VCaP (cell line): Measurements from ENCODE around the gene DCAF11.

Experiments
- H3K27ac ChIP-seq: fragments of 450-650 bp; 2 replicates; pipeline ENCODE4 v1.5.1; 2017
- TF ChIP-seq, protein P1 (sequence below): fragments of 450-650 bp; conservative IDR thresholded peaks from 2 replicates; pipeline ENCODE4 v1.5.1; 2017; ENCODE audit warnings: mild to moderate bottlenecking, moderate library complexity

The DCAF11 gene

DNA sequence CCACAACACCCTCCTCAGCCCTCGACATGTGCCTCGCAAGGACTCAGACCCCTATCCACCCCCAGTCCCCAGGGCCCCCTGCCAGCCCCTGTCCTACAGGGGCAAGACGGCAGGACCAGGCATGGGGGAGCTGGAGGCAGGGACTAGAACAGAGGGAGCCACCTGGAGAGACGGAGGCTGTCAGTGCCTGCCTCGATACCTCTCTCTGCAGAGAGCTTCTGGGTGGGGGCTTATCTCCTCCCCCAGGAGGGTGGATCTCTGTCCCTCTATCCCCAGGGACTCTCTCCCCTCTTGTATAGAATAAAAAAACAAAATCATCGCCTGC is 45.2 kb upstream of the DCAF11 start:
- TF ChIP-seq, protein P1, sequence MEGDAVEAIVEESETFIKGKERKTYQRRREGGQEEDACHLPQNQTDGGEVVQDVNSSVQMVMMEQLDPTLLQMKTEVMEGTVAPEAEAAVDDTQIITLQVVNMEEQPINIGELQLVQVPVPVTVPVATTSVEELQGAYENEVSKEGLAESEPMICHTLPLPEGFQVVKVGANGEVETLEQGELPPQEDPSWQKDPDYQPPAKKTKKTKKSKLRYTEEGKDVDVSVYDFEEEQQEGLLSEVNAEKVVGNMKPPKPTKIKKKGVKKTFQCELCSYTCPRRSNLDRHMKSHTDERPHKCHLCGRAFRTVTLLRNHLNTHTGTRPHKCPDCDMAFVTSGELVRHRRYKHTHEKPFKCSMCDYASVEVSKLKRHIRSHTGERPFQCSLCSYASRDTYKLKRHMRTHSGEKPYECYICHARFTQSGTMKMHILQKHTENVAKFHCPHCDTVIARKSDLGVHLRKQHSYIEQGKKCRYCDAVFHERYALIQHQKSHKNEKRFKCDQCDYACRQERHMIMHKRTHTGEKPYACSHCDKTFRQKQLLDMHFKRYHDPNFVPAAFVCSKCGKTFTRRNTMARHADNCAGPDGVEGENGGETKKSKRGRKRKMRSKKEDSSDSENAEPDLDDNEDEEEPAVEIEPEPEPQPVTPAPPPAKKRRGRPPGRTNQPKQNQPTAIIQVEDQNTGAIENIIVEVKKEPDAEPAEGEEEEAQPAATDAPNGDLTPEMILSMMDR, result no peak
- no peak overlapping the region for H3K27ac ChIP-seq

DNA sequence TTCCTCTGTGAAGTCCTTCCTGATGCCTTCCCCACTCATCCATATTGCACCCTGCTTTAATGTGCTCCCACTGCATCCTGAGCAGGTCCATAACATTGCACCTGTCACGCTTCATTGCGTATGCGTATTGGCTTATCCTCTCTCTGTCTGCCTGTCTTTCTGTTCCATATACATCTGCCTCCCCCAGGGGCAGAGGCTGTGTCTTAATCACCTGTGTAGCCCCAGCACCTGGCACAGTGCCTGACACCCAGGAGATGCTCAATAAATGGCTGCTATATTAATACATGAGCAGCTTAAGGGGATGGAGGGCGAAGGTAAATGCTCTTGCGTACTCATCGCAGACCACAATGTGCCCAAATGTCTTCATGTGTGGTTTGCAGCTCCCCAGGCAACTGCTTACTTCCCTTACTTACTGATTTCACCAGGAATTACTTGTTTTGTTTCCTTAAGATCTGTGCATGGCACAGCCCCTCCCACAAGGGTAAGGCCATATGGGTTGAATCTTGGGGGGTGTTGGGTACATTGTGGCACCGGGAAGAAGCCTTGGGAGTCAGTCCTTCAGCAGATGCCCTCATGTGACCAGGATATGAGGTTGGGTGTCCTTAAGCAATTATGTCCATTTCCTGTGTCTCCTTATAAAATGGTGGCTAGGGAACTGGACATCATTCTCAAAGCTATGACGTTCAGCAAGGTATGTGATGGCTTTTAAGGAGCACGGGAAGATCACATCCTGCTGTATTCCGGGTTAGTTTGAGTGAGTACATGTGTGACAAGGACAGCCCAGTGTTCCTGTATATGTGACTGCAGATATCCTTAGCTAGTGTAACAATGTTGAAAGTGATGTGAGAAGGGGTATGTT is 44.1 kb upstream of the DCAF11 start:
- H3K27ac ChIP-seq, result no peak overlapping the region
- TF ChIP-seq, protein P1, result no peak

DNA sequence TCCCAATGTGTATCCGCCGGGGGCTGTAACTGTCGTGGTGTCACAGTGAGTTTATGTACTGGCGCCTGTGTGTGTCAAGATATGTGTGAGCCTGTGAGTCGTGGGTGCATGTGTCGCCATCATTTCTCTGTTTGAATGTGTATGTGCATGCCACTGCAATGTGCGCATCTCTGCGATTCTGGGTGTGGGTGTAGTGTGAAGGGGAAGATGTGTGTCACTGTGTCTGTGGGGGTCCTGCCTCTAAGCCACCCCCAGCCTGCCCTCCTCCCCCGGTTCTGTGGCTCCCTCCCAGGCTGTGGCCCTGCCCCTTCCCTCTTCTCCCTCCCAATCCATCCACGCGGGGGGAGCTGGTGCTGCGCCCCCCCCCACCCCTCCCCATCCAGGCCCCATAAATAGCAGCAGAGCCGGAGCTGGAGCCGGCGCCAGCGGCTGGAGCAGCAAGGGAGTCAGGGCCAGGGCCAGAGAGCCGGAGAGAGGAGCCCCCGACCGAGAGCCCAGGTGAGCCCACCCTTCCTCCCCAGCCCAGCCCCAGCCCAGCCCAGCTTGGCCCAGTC is 43.4 kb upstream of the DCAF11 start, which contains the start of gene CPNE6:
Gene CPNE6, plus strand, starts transcription at position 419 of the 554 bp plus-strand sequence. CDS start 1,375 bp downstream, outside the sequence.
- TF ChIP-seq, protein P1, result no peak
- H3K27ac ChIP-seq, result no peak within 1 kb of the TSS

DNA sequence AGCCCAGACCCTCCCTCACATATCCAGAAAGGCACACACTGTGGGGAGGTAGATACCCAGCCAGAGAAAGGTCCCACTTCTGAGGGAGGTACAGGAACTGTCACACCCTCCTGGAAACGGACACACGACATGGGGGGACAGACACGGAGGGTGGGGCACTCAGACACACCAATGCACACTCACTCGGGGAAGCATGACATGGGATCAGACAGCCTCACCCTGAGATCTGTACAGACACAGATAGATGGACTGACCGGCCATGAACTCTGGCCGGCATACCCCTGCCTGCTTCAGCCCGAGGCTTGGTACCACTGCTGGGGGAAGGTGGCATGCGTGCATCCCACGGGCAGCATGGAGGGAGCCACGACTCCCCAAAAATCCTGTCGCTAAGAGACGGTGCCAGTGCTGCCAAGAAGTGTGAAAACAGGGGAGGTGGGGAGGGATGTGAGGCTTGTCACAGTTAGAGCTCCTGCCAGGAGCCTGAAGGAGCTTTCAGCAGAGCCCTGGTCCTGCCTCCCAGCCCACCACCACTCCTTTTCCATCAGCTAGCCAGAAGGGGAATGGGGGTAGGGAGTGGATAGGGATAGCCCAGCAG is 42.6 kb upstream of the DCAF11 start:
- TF ChIP-seq, protein P1, result no peak

GRCh38 chr14:24072436-24072835 is 42.1 kb upstream of the DCAF11 start:
- TF ChIP-seq, protein P1, result no peak

More for the DNA sequence above, 42.6 kb upstream of the DCAF11 start:
- no peak overlapping the region for H3K27ac ChIP-seq

GRCh38 chr14:24072881-24073877 is 41.4 kb upstream of the DCAF11 start:
- no peak overlapping the region for H3K27ac ChIP-seq
- TF ChIP-seq, protein P1, result no peak

More at GRCh38 chr14:24072436-24072835, 42.1 kb upstream of the DCAF11 start:
- H3K27ac ChIP-seq, result no peak overlapping the region
